ENCODE measurements around the gene SNAPC4. TPM values are rescaled to one million over a fixed set of nuclear protein-coding genes. Genes with fewer than 3 reads are reported as not detected.

The SNAPC4 gene
- total and polyA plus RNA-seq, 9 of the 15 experiments (the other 6 are each of a cell fraction or from before 2014, with no cell fraction given): 0.21 to 21.8 (median 8.8) TPM

DNA sequence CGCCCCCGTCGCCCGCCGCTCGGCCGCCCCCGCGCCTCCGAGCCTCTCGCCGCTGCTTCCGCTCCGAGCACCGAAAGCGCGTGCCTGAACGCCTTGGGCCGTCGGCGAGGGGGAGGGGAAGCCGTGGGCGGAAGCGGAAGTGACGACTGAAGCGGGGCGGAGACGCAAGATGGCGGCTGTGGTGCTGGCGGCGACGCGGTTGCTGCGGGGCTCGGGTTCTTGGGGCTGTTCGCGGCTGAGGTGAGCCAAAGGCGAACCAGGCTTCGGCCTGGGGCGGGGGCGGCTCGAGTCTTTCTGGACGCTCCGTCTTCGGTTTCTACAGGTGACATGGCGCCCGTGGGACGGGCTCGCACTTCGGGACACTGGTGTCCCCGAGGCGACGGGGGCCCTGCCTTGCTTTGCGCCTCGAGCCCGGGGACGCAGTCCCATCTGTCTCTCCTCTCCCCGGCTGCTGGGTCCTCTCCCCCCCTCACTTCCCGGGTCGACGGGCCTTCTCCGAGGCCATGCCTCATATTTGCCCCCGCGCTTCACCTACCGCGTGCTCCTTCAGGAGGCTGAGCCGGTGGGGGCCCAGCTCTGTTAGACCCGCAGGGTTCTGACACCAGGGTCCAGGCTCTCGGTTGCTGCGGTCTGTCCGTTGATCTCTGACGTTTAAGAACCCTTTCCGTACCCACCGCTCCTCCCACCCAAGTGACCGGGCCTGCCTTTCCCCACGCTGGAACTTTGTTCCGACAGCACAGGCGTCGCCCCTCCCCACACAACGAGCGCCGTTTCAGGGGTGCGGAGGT, 10.7 kb upstream of the SNAPC4 start, which contains the start of the genes ENTR1 and PMPCA (continued):
- TF ChIP-seq, protein P1, sequence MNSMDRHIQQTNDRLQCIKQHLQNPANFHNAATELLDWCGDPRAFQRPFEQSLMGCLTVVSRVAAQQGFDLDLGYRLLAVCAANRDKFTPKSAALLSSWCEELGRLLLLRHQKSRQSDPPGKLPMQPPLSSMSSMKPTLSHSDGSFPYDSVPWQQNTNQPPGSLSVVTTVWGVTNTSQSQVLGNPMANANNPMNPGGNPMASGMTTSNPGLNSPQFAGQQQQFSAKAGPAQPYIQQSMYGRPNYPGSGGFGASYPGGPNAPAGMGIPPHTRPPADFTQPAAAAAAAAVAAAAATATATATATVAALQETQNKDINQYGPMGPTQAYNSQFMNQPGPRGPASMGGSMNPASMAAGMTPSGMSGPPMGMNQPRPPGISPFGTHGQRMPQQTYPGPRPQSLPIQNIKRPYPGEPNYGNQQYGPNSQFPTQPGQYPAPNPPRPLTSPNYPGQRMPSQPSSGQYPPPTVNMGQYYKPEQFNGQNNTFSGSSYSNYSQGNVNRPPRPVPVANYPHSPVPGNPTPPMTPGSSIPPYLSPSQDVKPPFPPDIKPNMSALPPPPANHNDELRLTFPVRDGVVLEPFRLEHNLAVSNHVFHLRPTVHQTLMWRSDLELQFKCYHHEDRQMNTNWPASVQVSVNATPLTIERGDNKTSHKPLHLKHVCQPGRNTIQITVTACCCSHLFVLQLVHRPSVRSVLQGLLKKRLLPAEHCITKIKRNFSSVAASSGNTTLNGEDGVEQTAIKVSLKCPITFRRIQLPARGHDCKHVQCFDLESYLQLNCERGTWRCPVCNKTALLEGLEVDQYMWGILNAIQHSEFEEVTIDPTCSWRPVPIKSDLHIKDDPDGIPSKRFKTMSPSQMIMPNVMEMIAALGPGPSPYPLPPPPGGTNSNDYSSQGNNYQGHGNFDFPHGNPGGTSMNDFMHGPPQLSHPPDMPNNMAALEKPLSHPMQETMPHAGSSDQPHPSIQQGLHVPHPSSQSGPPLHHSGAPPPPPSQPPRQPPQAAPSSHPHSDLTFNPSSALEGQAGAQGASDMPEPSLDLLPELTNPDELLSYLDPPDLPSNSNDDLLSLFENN (IDR thresholded peaks at IDR 0.05; ENCODE audit: low read depth in 2 of 2, low read length in 2 of 2): no peak
- TF ChIP-seq ZNF263 (CRISPR knock-in tag; IDR thresholded peaks at IDR 0.05; ENCODE audit: borderline replicate concordance) (no peak), ZSCAN32 (CRISPR knock-in tag; IDR thresholded peaks at IDR 0.05) (no peak), STAG1 (CRISPR knock-in tag; IDR thresholded peaks at IDR 0.05; ENCODE audit: borderline replicate concordance) (no peak), ZBTB1 (CRISPR knock-in tag; IDR thresholded peaks at IDR 0.05; ENCODE audit: borderline replicate concordance, low read depth) (no peak), CBX5 (IDR thresholded peaks at IDR 0.05; ENCODE audit: borderline replicate concordance, low read depth) (no peak), ZNF507 (tag; conservative IDR thresholded peaks at IDR 0.05) (no peak), ZNF140 (CRISPR knock-in tag; IDR thresholded peaks at IDR 0.05) (no peak), SIN3A (IDR thresholded peaks at IDR 0.05; ENCODE audit: borderline replicate concordance in 2 of 2, control insufficient read depth in 1 of 2, low read depth in 2 of 2, low read length in 2 of 2) (peak; percentile 9 to 83; a peak in 3 of 4 replicates), SMAD1 (IDR thresholded peaks at IDR 0.05; ENCODE audit: low read depth, low read length, partially characterized antibody) (no peak), RBM15 (IDR thresholded peaks at IDR 0.05; ENCODE audit: insufficient read depth, low read length) (no peak), POLR2G (IDR thresholded peaks at IDR 0.05; ENCODE audit: low read depth, low read length) (peak; percentile 91), E2F3 (CRISPR knock-in tag; IDR thresholded peaks at IDR 0.05) (no peak), SMARCE1 (IDR thresholded peaks at IDR 0.05) (no peak), NUFIP1 (IDR thresholded peaks at IDR 0.05; ENCODE audit: partially characterized antibody) (no peak), IFI16 (CRISPR knock-in tag; IDR thresholded peaks at IDR 0.05) (no peak), NFATC3 (IDR thresholded peaks at IDR 0.05) (no peak)
- TF ChIP-seq, protein P2, sequence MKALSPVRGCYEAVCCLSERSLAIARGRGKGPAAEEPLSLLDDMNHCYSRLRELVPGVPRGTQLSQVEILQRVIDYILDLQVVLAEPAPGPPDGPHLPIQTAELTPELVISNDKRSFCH (CRISPR knock-in tag; IDR thresholded peaks at IDR 0.05): no peak
- TF ChIP-seq, protein P2 (tag; IDR thresholded peaks at IDR 0.05): no peak
- TF ChIP-seq, protein P3, sequence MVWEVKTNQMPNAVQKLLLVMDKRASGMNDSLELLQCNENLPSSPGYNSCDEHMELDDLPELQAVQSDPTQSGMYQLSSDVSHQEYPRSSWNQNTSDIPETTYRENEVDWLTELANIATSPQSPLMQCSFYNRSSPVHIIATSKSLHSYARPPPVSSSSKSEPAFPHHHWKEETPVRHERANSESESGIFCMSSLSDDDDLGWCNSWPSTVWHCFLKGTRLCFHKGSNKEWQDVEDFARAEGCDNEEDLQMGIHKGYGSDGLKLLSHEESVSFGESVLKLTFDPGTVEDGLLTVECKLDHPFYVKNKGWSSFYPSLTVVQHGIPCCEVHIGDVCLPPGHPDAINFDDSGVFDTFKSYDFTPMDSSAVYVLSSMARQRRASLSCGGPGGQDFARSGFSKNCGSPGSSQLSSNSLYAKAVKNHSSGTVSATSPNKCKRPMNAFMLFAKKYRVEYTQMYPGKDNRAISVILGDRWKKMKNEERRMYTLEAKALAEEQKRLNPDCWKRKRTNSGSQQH (CRISPR knock-in tag; IDR thresholded peaks at IDR 0.05): no peak
